GM18499 (cell line): ENCODE data around the gene RGS13.

Source experiments
- ATAC-seq: cut with Tn5 transposase; IDR thresholded peaks from one replicate; pipeline ENCODE4 v1.9.1; 2021; ENCODE audit warnings: moderate number of reproducible peaks; ENCODE audit not compliant: insufficient read depth, unreplicated experiment

The RGS13 gene, protein sequence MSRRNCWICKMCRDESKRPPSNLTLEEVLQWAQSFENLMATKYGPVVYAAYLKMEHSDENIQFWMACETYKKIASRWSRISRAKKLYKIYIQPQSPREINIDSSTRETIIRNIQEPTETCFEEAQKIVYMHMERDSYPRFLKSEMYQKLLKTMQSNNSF

DNA sequence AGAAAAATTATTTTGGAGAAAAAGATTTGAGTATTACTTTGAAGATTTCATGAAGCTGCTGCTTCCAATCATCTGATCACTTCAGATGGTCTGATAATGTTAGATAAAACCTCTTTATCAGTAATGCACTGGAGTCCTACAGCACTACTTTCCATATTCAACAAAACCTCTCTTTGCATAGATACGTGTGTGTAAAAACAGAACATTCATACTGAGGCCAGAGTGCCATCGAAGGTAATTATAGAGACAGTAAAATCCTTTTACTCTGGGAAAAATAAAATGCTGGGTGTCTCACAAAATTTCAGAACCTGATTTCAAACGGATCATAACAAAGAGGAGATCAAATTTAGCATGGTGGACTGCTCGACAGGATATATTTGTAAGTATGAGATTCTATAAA lies at the start of gene RGS13:
RGS13 (plus strand) TSS at position 209 of the 400 bp plus-strand sequence. CDS start 8,188 bp downstream, outside the sequence.
- no peak for ATAC-seq

DNA sequence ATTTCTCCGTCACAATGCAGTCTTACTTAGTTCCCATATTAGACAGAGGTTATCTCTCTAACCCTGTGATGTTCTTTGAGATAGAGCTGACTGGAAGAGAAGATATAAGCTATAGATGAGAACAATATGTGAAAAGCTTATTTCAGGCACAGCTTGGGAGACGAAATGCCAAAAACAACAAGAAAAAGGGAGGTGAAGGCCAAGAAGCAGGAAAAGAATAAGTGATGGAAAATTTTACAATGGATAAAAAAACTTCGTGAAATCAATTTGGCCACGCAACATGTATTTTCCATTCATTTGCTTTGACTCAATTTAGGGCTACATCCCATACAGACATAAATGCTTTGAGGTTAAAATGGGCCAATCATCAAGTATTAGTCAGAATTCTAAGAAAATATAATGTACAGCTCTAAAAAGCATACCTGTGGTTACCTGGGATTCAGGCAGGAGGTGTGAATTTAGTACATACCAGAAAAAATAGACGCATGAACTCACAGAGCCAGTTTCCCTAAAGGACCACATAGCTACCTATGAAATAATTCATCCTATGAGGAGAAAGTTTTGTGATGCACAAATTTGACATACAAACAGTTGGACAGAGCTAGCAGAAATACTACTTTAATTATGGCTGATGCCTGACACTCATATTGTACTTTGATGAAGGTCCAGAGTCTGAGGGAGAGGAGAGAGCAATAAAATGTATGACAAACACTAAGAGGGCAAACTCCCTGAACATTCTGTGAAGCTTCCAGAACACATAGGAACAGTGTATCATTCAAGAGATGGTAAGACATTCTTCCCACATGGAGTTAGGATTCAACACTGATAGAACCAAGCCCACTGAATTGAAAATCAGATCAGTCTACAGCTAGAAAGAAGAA lies 48.3 kb upstream of the RGS13 start:
- no peak for ATAC-seq

DNA sequence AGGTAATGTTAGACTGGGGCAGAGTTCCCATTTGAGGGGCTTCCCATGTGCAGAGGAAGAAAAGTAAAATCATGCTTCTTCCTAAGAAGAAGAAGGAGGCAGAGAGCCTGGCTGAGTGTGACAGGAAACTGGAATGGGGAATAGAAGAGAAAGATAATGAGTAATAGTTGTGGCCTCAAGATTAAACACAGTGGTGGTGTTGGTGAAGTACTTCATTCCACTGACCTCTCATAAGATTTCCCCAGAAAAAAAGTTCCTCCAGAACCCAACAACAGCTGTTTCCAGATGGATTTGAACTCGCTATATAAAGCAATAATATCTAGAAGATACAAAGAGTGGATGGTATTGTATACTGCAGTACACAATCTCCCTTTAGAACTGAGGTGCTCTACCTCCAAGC lies 47.4 kb upstream of the RGS13 start:
- no peak for ATAC-seq

DNA sequence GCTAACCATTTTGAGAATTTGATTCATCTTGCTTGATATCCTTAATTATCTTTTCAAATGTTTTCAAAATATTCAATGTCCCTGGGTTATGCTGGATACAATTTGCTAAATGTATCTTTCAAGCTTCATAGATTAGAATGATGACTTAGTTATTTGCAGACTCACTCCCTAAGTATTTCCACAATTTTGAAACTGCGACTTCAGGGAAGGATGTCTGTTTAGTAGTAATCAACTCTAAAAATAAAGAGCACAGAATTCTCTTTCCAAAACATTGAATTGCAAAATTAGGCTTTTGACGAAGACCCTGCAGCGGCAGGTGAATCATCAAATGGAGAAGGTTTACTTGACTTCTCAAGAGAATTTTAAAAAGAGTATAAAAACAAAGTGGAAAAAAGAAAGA lies 46.1 kb upstream of the RGS13 start:
- no peak for ATAC-seq

DNA sequence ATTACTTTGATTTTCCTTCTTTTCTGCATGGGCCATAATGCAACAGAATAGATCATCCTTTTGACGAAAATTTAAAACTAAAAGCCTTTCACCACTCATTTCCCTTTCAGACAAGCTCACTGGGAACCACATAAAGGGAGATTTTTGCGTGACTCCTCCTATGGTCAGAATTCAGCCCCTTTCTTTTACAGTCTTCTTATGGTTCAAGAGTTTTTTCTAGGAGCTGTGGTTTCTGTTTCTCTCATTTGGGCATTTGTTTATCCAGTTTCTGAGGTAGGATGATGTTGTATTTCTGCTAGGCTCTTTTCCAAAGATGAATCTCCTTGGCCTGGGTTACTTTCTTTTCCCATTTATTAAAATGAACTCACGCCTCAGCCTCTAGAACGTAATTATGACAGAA lies 43.4 kb upstream of the RGS13 start:
- no peak for ATAC-seq

DNA sequence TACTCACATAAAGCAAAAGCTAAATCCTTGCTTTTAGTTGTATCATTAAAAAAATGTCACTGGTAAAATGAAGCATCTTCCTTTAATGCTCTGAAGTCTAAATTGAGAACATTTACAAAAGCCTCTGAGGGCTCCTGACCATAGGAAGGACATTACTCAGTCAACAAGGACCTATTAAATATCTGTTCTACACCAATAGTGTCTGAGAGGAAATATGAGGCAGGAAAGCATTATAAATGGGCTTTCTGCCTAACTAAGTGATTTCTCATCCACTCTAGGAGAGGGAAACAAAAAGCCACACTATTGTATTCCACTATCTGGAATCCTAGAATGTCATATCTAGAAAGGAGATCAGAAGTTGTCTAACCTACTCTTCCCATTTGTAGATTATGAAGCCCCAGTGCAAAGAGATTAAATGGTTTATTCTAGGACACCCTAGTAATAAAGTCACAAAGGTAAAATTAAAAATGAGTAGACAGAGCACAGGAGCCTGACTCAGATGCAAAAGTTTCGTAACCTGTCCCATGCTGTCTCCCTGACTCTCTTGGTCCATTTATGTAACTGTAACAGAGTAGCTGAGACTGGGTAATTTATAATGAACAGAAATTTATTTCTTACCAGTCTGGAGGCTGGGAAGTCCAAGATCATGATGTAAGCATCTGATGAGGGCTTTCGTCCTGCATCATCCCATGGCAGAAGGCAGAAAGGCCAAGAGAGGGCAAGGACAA lies 42.8 kb upstream of the RGS13 start:
- no peak for ATAC-seq

DNA sequence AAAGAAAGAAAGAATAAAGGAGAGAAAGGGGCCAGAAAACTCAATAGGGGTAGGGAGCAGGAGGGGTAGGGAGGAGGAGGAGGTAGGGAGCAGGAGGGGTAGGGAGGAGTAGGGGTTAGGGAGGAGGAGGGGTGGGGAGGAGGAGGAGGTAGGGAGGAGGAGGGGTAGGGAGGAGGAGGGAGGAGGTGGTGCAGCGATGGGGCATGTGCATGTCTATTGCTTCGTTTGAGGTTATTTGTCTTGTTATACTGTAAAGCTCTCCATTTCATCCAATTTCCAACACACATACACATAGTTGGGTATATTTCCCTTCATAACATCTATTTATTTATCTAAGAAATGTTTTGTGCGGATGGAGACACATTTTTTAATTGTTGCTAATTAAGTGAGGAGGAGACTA lies 40.6 kb upstream of the RGS13 start:
- ATAC-seq, result no peak

DNA sequence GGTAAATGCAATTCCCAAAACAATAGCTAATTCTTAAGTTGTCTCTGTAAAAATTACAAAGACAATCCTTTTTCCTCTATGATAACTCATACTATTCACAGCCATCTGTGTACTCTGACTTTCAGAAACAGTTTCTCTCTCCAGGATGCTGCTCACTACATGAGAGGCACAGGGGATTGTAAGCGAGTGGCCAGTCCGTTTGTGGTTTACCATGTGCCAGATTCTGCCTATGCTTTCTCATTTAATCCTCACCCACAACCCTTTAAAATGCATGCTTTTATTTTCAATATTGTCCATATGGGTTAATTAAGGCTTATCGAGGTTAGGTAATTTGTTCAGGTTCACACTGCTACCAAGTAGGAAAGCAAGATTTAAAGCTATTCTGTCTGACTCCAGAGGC lies 37.4 kb upstream of the RGS13 start:
- no peak for ATAC-seq

DNA sequence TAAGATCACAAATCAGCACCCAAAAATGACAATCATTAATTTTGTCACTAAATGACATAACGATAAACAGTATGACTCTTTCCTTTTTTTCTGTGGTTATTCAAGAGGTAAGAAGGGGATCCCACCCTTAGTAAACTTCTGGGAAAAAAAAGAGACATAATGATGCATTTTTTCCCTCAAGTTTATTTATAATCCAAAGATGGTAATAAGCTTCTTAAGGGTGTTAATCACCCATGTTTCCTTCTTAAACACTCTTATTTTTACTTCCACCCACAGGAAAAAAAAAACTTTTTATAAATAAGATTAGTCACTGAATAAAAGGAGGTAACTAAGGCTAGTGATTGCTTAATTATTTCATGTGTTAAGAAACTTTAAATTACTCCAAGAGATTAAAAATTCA lies 35.7 kb upstream of the RGS13 start:
- ATAC-seq, result no peak

DNA sequence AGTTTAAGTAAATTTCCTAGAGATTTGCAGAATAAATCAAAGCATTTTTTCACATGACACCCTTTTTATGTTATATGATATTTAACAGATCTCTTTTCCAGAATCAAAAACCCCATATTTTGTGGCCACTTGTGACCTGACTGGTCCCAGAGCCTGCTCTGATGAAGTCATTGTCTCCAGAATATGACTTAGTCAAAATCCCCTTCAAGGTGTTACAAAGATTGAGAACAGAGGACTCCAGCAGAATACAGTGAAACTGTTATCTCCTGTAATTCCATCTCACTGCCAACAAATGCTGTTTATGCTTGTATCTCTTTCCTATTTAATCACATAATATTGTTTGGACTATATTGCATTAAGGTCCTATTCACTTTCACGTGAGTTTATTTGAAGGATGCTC lies 34.8 kb upstream of the RGS13 start:
- ATAC-seq, result no peak

DNA sequence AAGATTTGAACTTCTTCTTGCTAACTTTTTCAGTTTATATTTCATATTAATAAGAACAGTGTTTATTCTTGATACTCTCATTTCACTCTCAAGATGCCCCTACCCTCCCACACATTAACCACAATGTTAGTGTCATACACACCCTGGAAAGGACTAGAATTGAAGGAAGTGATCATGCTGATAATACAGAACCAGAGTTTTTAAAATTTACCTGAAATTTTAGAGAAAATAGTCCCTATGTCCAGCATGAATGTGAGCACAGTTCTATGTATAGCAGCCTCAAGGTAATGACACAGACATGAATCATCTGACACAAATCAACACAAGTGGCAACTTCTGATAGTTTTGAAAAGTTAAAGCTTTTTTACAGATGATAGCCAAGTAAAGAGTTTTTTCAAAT lies 34.4 kb upstream of the RGS13 start:
- ATAC-seq, result no peak

DNA sequence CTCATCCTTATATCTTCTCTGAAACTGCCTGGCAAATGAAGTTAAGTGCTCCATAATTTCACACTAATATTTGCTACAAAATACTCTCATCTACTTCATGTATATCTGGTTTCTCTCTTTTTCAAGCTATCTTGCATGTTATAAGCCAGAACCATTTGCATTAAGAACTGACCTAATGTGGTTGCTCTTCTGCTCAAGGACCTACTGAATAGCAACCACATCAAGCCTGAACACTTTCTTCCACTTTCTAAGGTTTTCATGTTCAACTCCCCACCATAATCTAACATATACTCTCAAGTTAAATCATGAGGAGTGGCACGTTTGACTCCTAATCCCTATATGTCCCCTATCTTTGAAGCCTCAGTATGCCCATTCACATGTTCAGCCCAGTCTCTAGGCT lies 33.2 kb upstream of the RGS13 start:
- no peak for ATAC-seq

DNA sequence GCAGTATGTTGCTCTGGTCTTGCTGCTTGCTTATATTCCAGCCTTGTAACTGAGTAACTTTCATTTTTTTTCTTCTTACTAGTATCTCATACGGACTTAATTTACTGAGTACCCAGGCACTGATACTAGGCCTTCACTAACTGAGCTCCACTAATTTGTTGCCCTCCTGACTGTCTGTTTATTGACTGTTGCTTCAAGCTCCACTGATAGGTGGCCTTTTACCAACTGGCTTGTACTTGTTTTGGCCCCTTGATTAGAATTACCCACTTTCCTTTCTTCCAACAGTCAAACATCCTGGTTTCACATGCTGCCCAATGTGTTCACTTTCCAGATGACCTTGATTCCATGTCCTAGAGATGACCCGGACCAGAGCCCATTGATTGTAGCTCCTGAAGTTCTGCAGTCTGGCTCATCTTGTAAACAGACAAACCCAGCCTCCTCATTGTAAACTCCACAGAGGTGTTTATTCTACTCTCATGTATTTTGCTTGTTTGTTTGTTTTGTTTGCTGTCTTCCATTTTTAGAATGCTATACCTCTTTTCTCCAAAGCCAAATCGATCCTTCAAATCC lies 32.6 kb upstream of the RGS13 start:
- ATAC-seq, result no peak

DNA sequence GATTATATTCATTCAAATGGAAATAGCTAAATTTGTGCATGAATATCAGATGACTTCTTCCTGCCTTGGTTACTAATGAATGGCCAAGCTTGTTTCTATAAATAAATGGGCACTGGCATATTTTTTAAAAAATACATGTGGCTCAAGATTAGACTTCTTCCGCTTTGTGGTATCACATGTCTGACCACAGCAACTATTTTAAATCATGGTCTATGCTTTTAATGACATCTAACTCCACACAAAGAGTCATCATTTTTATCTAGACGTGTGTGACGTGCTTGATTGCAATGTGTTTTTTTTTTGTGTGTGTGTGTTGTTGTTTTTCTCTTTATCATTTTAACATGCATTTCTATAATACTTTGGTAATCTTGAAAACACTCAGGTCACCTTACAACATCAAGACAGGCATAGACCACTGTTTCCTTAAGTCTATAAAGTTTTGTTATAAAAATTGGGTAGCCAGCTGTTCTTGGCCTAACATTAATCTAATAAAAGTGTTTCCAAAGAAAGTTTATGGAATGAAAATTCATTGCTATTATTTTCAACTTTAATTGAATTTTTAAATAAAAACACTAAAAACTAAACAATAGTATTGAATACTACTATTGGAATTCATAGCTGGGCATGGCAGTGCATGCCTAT lies 30.8 kb upstream of the RGS13 start:
- ATAC-seq, result peak; percentile 15

DNA sequence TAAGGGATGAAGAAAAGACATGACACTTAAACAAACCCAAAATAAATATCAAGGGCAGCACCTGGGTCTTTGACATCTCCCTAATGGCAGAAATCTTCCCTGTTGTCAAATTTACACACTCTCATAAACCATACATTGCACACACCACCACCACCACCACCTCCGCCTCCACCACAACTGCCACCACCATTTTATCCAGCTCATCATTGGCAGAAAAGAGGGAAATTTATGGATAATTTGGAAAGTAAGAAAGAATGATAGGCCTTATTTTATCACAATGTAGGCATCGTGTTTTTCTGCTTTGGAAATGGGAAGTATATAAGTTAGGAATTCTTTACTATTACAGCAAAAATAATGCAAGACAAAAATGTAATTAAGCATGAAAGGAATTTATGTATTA lies 27.3 kb upstream of the RGS13 start:
- no peak for ATAC-seq

DNA sequence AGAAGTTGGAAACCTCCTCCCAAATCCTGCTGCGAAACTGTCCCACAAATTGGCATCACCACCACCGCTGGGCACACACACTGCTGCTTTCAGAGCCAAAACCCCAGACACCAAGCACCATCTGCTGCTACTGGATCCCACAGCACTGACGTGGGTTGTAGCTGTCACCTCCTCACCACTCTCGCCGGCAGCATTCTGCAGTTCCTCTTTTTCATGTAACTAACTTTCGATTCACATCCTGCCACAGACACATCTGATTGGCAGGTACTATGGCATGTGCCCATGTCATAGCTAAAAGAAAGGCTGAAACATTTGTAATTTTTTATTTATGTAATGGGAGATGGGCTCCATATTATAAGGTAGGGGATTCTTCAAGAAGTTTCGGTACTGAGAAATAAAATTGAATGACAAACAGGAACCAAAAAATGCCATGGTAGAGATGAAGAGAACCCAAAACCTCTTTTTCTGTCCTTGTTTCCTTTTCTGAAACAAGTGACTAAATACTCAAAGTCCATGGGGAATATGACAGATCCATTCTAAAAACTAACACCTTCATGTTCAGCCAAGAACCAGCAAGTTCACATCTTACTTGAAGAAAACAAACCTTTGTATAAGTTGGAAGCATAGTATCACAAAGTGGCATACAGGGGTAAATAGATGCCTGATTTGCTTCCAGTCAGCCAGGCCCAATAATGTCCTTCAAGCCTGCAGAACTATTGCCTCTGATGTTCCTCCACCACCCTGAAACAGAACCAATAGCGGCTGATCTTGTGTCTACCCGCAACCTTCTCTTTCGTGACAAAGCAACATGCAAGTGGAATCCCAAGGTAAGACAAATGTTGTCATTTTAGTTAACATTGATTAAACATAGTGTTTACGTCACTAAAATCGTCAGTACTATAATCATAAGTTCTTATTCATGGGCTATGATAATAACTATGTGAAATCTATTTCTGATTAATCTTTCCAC lies 26.6 kb upstream of the RGS13 start:
- peak; percentile 97 for ATAC-seq

DNA sequence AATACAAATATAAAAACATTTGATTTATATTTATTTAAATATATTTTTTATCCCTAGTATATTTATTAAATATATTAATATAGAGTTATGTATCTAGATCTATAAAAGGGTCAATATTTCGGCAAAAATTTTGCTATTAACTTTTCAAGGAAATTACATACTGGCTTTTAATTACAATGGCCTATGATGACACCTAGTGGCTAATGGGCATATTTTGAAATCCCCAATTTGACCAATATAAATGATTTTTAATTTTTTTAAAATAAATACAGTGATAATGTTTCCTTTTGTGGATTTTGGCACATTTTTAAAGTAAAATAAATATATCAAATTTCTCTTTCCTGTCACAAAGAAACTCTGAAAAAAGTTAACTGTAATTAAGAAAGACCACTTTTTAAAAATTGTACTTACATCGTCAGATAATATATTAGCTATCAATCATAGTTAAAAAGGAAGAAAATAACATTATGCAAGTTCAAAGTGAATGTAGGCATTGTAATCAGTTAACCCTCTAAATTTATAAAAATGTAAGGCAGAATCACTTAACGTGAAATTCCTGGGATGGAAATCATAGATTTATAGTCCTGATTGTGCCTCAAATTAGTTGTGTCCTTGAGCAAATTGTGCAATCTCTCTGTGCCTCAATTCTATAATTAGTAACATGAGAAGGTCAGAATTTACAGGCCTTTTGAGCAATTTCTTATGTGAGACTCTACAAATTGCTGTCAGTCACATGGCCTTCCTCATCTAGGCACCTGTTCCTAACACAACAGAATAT lies 25.6 kb upstream of the RGS13 start:
- no peak for ATAC-seq

DNA sequence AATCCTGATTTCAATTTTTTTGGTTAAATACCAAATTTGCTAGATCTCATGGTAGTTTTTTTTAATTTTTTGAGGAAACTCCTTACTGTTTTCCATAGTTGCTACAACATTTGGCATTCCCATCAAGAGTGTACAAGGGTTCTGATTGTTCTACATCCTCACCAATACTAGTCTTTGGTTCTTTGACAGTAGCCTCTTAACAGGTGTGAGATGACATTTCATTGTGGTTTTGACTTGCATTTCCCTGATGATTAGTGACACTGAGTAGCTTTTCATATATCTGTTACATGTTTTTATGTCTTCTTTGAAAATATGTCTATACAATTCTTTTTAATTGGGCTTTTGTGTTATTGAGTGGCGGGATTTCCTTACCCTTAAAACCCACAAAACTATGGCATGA lies 20.9 kb upstream of the RGS13 start:
- no peak for ATAC-seq
